22Rv1 (cell line): ENCODE measurements around the gene PAQR9.
A peak's percentile ranks its signal among the peaks of the same experiment; 100 is the strongest.

Experiments used
- H3K27ac ChIP-seq: fragments of 450-650 bp; 2 replicates; pipeline ENCODE4 v1.5.1; 2017
- CTCF ChIP-seq: fragments of 450-650 bp; IDR thresholded peaks from 2 replicates; pipeline ENCODE4 v1.5.1; 2017; ENCODE audit warnings: mild to moderate bottlenecking
- ZFX ChIP-seq: fragments of 450-650 bp; IDR thresholded peaks from 2 replicates; pipeline ENCODE4 v1.6.1; 2017; ENCODE audit warnings: antibody characterized with exemption, borderline replicate concordance

Gene PAQR9

GRCh38 chr3:142941373-142942123, 21.9 kb downstream of the PAQR9 start:
- TF ChIP-seq ZFX (no peak), CTCF (no peak)
- no peak overlapping the region for H3K27ac ChIP-seq

GRCh38 chr3:142940472-142940871, 23.0 kb downstream of the PAQR9 start:
- peak overlapping the region; percentile 62 for H3K27ac ChIP-seq
- TF ChIP-seq CTCF = no peak
- TF ChIP-seq ZFX = no peak

- TF ChIP-seq CTCF (no peak), ZFX (no peak)
- H3K27ac ChIP-seq = peak overlapping the region; percentile 62
These were observed 23.5 kb downstream of the PAQR9 start for GRCh38 chr3:142940000-142940399.

GRCh38 chr3:142935963-142936362, 27.5 kb downstream of the PAQR9 start:
- no peak for TF ChIP-seq ZFX
- TF ChIP-seq CTCF = no peak

GRCh38 chr3:142934887-142935269, 28.6 kb downstream of the PAQR9 start:
- no peak overlapping the region for H3K27ac ChIP-seq
- TF ChIP-seq ZFX (no peak), CTCF (no peak)

More at GRCh38 chr3:142935963-142936362, 27.5 kb downstream of the PAQR9 start:
- no peak overlapping the region for H3K27ac ChIP-seq

GRCh38 chr3:142934128-142934886, 29.2 kb downstream of the PAQR9 start:
- no peak for TF ChIP-seq CTCF
- no peak for TF ChIP-seq ZFX
- no peak overlapping the region for H3K27ac ChIP-seq

GRCh38 chr3:142931222-142931621, 32.3 kb downstream of the PAQR9 start:
- TF ChIP-seq ZFX (no peak), CTCF (no peak)
- H3K27ac ChIP-seq = no peak overlapping the region
